CD14-positive monocyte (primary cell): ENCODE measurements around the gene FOXN1. TPM values are rescaled to one million over a fixed set of nuclear protein-coding genes. Genes with fewer than 3 reads are reported as not detected.

Experiments used
- DNase-seq, 3 donors: peaks; one replicate each; pipeline ENCODE4 v3.0.0-alpha.2; 2011 to 2022
- H2AFZ ChIP-seq: 2 replicates; pipeline ENCODE4 v1.6.0; 2012; ENCODE audit warnings: mild to moderate bottlenecking, low read depth, low read length, inconsistent platforms; ENCODE audit not compliant: insufficient read depth, poor library complexity, severe bottlenecking
- H3K27ac ChIP-seq, 2 donors: 1 replicate in 1 of 2; 2 replicates in 1 of 2; pipeline ENCODE4 v1.5.1; 2012 to 2013; ENCODE audit warnings: low read length in 2 of 2, control low read depth in 1 of 2, inconsistent platforms in 1 of 2, low read depth in 1 of 2, mild to moderate bottlenecking in 1 of 2
- H3K27me3 ChIP-seq, 2 donors: one replicate each; pipeline versions ENCODE4 v1.6.0 to v1.6.1; 2011 to 2013; ENCODE audit warnings: low read length in 2 of 2; ENCODE audit not compliant: control insufficient read depth in 2 of 2, insufficient read depth in 2 of 2
- H3K36me3 ChIP-seq, 2 donors: replicated peaks in 1 of 2; 1 replicate in 1 of 2; 2 replicates in 1 of 2; pipeline versions ENCODE4 v1.5.1 to v1.6.1; 2012 to 2013; ENCODE audit warnings: low read length in 2 of 2, control low read depth in 1 of 2, inconsistent platforms in 1 of 2, mild to moderate bottlenecking in 1 of 2; ENCODE audit not compliant: insufficient read depth in 2 of 2, control insufficient read depth in 1 of 2
- H3K4me1 ChIP-seq, 2 donors: 1 replicate in 1 of 2; 2 replicates in 1 of 2; pipeline versions ENCODE4 v1.5.1 to v1.6.1; 2012 to 2013; ENCODE audit warnings: low read length in 2 of 2, control low read depth in 1 of 2, inconsistent platforms in 1 of 2, mild to moderate bottlenecking in 1 of 2, moderate library complexity in 1 of 2; ENCODE audit not compliant: insufficient read depth in 2 of 2, control insufficient read depth in 1 of 2
- H3K4me2 ChIP-seq: replicated peaks from 2 replicates; pipeline ENCODE3; 2012; ENCODE audit warnings: low read length, moderate library complexity, mild to moderate bottlenecking; ENCODE audit not compliant: poor library complexity, severe bottlenecking; ENCODE audit errors: extremely low read depth
- H3K4me3 ChIP-seq, 3 experiments: fragments of 200-600 bp in 1 of 3; sonication (generic) in 1 of 3; replicated peaks in 1 of 3; 1 replicate in 2 of 3; 2 replicates in 1 of 3; pipeline ENCODE4 v1.5.1; 2011 to 2013; ENCODE audit warnings: low read length in 3 of 3, mild to moderate bottlenecking in 3 of 3, control low read depth in 2 of 3, low read depth in 2 of 3, inconsistent platforms in 1 of 3, moderate library complexity in 1 of 3
- H3K79me2 ChIP-seq: 2 replicates; pipeline ENCODE4 v1.6.0; 2012; ENCODE audit warnings: mild to moderate bottlenecking, control low read depth, inconsistent platforms, low read length, moderate library complexity; ENCODE audit not compliant: insufficient read depth
- H3K9ac ChIP-seq: 2 replicates; pipeline ENCODE4 v1.6.0; 2017; ENCODE audit warnings: low read length, mild to moderate bottlenecking; ENCODE audit not compliant: insufficient read depth, poor library complexity, severe bottlenecking
- H3K9me3 ChIP-seq, 2 donors: replicated peaks in 1 of 2; 1 replicate in 1 of 2; 2 replicates in 1 of 2; pipeline versions ENCODE4 v1.5.1 to v1.6.1; 2012 to 2013; ENCODE audit warnings: low read length in 2 of 2, control low read depth in 1 of 2; ENCODE audit not compliant: control insufficient read depth in 1 of 2, insufficient read depth in 1 of 2
- H4K20me1 ChIP-seq: 2 replicates; pipeline ENCODE4 v1.6.0; 2012; ENCODE audit warnings: mild to moderate bottlenecking, low read length, control low read depth, moderate library complexity; ENCODE audit not compliant: insufficient read depth
- H3K27ac Mint-ChIP-seq, 7 donors: one replicate each; pipeline ENCODE4 v1.8.0; 2020; ENCODE audit warnings: mild to moderate bottlenecking in 7 of 7, mixed read lengths in 7 of 7, moderate library complexity in 6 of 7, inconsistent platforms in 2 of 7
- H3K27me3 Mint-ChIP-seq, 3 donors: one replicate each; pipeline ENCODE4 v1.8.0; 2021 to 2022; ENCODE audit warnings: low read depth in 3 of 3, mild to moderate bottlenecking in 3 of 3, mixed read lengths in 3 of 3, moderate library complexity in 3 of 3, inconsistent platforms in 1 of 3
- H3K36me3 Mint-ChIP-seq, 2 donors: one replicate each; pipeline ENCODE4 v1.8.0; 2020; ENCODE audit warnings: mixed read lengths in 2 of 2, inconsistent platforms in 1 of 2, mild to moderate bottlenecking in 1 of 2
- H3K4me1 Mint-ChIP-seq: one replicate; pipeline ENCODE4 v1.8.0; 2020; ENCODE audit warnings: mild to moderate bottlenecking, mixed read lengths
- H3K4me3 Mint-ChIP-seq, 2 donors: one replicate each; pipeline ENCODE4 v1.8.0; 2020; ENCODE audit warnings: mild to moderate bottlenecking in 2 of 2, mixed read lengths in 2 of 2, moderate library complexity in 1 of 2
- H3K9me3 Mint-ChIP-seq, 7 donors: one replicate each; pipeline ENCODE4 v1.8.0; 2020 to 2022; ENCODE audit warnings: mixed read lengths in 7 of 7, mild to moderate bottlenecking in 6 of 7, moderate library complexity in 6 of 7, inconsistent platforms in 2 of 7
- WGBS: methylation state at CpG from one replicate; pipeline ENCODE4 v1.1.5; 2013; ENCODE audit warnings: missing lambda C conversion rate; ENCODE audit not compliant: insufficient coverage; 5-methylcytosine and 5-hydroxymethylcytosine counted together
- intact Hi-C, 2 donors: fragments of 100-400 bp; cut with micrococcal nuclease; formaldehyde crosslinking; loops; one replicate each; pipeline versions ENCODE4 v1.15.0 to v1.15.1; 2023
- polyA plus RNA-seq, 3 donors: library from polyadenylated mRNA; depleted of rRNA in 1 of 3; unstranded in 2 of 3; stranded (reverse) in 1 of 3; fragments of 300-500 nt in 2 of 3; fragments of >200 nt in 1 of 3; fragmentation: Illumina TruSeq in 2 of 3; gene quantifications; 1 replicate in 2 of 3; 2 replicates in 1 of 3; pipeline ENCODE4 v1.2.3, GENCODE V29; 2012 to 2021
- TF ChIP-seq, protein P1 (sequence below): fragments of 200-600 bp; IDR thresholded peaks from one replicate; pipeline ENCODE4 v1.8.0; 2022; ENCODE audit warnings: antibody characterized with exemption, mild to moderate bottlenecking

The FOXN1 gene
- polyA plus RNA-seq, 3 donors = not detected

DNA sequence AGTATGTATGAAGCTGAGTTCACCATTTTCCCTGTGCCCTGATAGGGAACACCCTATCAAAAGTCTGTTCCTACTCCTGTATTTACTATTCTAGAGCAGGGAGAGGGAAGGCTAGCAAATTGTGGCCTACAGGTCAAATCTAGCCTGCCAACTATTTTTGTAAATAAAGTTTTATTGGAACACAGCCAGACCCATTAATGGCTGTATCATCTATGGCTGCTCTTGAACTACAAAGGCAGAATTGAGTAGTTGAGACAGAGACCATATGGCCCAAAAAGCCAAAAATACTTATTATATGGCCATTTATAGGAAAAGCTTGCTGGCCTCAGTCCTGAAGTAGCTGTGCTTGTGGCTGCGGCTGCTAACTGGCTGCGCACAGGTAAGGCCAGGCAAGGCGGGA is 74.8 kb downstream of the FOXN1 start:
- Histone ChIP-seq H2AFZ (no peak overlapping the region), H3K36me3 (peaks cover 57 to 77% of the 10 kb centered on the region in 2 donors), H4K20me1 (no peaks in the 10 kb centered on the region), H3K4me3 (no peak overlapping the region), H3K4me1 (peaks cover 4 to 6% of the 10 kb centered on the region in 2 donors), H3K4me2 (no peak overlapping the region), H3K27ac (no peak overlapping the region), H3K9ac (no peak overlapping the region), H3K79me2 (no peaks in the 10 kb centered on the region), H3K27me3 (no peaks in the 10 kb centered on the region), H3K9me3 (no peaks in the 10 kb centered on the region)
- peaks cover under 1 to 5% (median 2%) of the 10 kb centered on the region in 3 donors for H3K27me3 Mint-ChIP-seq
- intact Hi-C loops = no loop called here
- H3K36me3 Mint-ChIP-seq = peaks cover 33% of the 10 kb centered on the region in 2 donors
- WGBS = no CpG with 5 or more reads among the region's 3 CpGs
- DNase-seq = no peak
- no peaks in the 10 kb centered on the region for H3K9me3 Mint-ChIP-seq
- TF ChIP-seq, protein P1, sequence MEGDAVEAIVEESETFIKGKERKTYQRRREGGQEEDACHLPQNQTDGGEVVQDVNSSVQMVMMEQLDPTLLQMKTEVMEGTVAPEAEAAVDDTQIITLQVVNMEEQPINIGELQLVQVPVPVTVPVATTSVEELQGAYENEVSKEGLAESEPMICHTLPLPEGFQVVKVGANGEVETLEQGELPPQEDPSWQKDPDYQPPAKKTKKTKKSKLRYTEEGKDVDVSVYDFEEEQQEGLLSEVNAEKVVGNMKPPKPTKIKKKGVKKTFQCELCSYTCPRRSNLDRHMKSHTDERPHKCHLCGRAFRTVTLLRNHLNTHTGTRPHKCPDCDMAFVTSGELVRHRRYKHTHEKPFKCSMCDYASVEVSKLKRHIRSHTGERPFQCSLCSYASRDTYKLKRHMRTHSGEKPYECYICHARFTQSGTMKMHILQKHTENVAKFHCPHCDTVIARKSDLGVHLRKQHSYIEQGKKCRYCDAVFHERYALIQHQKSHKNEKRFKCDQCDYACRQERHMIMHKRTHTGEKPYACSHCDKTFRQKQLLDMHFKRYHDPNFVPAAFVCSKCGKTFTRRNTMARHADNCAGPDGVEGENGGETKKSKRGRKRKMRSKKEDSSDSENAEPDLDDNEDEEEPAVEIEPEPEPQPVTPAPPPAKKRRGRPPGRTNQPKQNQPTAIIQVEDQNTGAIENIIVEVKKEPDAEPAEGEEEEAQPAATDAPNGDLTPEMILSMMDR = no peak
- H3K27ac Mint-ChIP-seq = no peak overlapping the region
- peaks cover 8% of the 10 kb centered on the region for H3K4me1 Mint-ChIP-seq
- H3K4me3 Mint-ChIP-seq = no peak overlapping the region

DNA sequence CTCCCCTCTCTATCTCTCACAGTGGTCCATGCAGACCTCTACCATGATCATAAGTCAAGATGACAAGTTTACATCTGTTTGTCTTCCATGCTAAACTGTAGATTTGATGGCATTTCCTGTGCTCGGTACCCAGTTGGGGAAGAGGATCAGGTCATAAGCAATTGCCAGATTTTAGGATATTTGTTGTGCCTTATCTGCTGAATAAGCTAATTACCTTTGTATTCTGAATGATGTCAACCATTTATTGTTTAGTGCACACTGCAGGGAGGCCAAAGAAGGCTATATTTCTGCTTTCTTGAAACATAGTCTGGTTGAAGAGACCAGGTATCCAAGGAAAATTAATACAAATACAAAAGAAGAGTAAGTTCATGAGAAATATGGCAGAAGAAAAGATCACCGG is 76.4 kb downstream of the FOXN1 start:
- intact Hi-C loops = no loop called here
- H3K27ac ChIP-seq = no peak overlapping the region
- Mint-ChIP-seq H3K4me3 (no peak overlapping the region), H3K36me3 (peaks cover 35 to 43% of the 10 kb centered on the region in 2 donors), H3K9me3 (no peaks in the 10 kb centered on the region), H3K27ac (no peak overlapping the region), H3K4me1 (no peaks in the 10 kb centered on the region), H3K27me3 (peaks cover 0 to 5% (median 0%) of the 10 kb centered on the region in 3 donors)
- H3K9me3 ChIP-seq = no peaks in the 10 kb centered on the region
- no peak overlapping the region for H2AFZ ChIP-seq
- WGBS = 100% methylated on average over 1 of the region's 2 CpGs
- no peak overlapping the region for H3K9ac ChIP-seq
- no peak for DNase-seq
- peaks cover 62 to 93% of the 10 kb centered on the region in 2 donors for H3K36me3 ChIP-seq
- H3K4me3 ChIP-seq = no peak overlapping the region
- no peaks in the 10 kb centered on the region for H3K4me1 ChIP-seq
- no peaks in the 10 kb centered on the region for H3K27me3 ChIP-seq
- no peak overlapping the region for H3K4me2 ChIP-seq
- TF ChIP-seq, protein P1 = no peak
- no peaks in the 10 kb centered on the region for H4K20me1 ChIP-seq
- H3K79me2 ChIP-seq = no peaks in the 10 kb centered on the region
